ENCODE results near the gene PXN. TPM values are rescaled to one million over a fixed set of nuclear protein-coding genes. Genes with fewer than 3 reads are reported as not detected.

Gene PXN
- total and polyA plus RNA-seq, 2 experiments from 2014 or later = 38.4 to 76.0 TPM

DNA sequence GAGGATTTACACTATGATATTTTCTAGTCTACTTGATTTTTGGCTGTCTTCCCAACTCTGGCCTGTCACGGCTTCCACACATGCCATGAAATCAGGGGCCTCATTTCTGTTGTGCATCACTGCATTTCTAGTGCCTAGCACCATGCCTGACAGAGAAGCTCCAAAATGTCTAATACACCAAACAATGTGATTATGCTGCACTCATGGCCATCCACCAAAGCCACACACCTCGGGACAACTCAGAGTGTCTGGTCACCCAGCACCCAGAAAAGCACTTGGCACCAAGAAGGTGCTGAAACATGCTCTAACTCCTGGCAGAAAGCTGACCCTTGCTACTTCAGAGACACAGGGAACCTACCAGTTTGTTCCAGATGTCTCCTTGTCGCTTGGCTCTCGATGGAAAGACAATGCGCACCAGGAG lies 82.3 kb downstream of the PXN start (continued):
- TF ChIP-seq, protein P1, sequence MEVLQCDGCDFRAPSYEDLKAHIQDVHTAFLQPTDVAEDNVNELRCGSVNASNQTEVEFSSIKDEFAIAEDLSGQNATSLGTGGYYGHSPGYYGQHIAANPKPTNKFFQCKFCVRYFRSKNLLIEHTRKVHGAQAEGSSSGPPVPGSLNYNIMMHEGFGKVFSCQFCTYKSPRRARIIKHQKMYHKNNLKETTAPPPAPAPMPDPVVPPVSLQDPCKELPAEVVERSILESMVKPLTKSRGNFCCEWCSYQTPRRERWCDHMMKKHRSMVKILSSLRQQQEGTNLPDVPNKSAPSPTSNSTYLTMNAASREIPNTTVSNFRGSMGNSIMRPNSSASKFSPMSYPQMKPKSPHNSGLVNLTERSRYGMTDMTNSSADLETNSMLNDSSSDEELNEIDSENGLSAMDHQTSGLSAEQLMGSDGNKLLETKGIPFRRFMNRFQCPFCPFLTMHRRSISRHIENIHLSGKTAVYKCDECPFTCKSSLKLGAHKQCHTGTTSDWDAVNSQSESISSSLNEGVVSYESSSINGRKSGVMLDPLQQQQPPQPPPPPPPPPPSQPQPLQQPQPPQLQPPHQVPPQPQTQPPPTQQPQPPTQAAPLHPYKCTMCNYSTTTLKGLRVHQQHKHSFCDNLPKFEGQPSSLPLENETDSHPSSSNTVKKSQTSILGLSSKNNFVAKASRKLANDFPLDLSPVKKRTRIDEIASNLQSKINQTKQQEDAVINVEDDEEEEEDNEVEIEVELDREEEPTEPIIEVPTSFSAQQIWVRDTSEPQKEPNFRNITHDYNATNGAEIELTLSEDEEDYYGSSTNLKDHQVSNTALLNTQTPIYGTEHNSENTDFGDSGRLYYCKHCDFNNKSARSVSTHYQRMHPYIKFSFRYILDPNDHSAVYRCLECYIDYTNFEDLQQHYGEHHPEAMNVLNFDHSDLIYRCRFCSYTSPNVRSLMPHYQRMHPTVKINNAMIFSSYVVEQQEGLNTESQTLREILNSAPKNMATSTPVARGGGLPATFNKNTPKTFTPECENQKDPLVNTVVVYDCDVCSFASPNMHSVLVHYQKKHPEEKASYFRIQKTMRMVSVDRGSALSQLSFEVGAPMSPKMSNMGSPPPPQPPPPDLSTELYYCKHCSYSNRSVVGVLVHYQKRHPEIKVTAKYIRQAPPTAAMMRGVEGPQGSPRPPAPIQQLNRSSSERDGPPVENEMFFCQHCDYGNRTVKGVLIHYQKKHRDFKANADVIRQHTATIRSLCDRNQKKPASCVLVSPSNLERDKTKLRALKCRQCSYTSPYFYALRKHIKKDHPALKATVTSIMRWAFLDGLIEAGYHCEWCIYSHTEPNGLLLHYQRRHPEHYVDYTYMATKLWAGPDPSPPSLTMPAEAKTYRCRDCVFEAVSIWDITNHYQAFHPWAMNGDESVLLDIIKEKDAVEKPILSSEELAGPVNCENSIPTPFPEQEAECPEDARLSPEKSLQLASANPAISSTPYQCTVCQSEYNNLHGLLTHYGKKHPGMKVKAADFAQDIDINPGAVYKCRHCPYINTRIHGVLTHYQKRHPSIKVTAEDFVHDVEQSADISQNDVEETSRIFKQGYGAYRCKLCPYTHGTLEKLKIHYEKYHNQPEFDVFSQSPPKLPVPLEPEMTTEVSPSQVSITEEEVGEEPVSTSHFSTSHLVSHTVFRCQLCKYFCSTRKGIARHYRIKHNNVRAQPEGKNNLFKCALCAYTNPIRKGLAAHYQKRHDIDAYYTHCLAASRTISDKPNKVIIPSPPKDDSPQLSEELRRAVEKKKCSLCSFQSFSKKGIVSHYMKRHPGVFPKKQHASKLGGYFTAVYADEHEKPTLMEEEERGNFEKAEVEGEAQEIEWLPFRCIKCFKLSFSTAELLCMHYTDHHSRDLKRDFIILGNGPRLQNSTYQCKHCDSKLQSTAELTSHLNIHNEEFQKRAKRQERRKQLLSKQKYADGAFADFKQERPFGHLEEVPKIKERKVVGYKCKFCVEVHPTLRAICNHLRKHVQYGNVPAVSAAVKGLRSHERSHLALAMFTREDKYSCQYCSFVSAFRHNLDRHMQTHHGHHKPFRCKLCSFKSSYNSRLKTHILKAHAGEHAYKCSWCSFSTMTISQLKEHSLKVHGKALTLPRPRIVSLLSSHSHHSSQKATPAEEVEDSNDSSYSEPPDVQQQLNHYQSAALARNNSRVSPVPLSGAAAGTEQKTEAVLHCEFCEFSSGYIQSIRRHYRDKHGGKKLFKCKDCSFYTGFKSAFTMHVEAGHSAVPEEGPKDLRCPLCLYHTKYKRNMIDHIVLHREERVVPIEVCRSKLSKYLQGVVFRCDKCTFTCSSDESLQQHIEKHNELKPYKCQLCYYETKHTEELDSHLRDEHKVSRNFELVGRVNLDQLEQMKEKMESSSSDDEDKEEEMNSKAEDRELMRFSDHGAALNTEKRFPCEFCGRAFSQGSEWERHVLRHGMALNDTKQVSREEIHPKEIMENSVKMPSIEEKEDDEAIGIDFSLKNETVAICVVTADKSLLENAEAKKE (CRISPR knock-in tag; IDR thresholded peaks at IDR 0.05) = no peak
- TF ChIP-seq ZNF331 (CRISPR knock-in tag; IDR thresholded peaks at IDR 0.05; ENCODE audit: low read depth) (no peak), REST (IDR thresholded peaks at IDR 0.05; ENCODE audit: unreplicated experiment) (no peak), JUNB (IDR thresholded peaks at IDR 0.05; ENCODE audit: unreplicated experiment) (no peak), ZNF114 (CRISPR knock-in tag; IDR thresholded peaks at IDR 0.05) (no peak)
- TF ChIP-seq, protein P2, sequence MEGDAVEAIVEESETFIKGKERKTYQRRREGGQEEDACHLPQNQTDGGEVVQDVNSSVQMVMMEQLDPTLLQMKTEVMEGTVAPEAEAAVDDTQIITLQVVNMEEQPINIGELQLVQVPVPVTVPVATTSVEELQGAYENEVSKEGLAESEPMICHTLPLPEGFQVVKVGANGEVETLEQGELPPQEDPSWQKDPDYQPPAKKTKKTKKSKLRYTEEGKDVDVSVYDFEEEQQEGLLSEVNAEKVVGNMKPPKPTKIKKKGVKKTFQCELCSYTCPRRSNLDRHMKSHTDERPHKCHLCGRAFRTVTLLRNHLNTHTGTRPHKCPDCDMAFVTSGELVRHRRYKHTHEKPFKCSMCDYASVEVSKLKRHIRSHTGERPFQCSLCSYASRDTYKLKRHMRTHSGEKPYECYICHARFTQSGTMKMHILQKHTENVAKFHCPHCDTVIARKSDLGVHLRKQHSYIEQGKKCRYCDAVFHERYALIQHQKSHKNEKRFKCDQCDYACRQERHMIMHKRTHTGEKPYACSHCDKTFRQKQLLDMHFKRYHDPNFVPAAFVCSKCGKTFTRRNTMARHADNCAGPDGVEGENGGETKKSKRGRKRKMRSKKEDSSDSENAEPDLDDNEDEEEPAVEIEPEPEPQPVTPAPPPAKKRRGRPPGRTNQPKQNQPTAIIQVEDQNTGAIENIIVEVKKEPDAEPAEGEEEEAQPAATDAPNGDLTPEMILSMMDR (conservative IDR thresholded peaks at IDR 0.05; ENCODE audit: low read depth in 2 of 2) = no peak
- TF ChIP-seq, protein P3, sequence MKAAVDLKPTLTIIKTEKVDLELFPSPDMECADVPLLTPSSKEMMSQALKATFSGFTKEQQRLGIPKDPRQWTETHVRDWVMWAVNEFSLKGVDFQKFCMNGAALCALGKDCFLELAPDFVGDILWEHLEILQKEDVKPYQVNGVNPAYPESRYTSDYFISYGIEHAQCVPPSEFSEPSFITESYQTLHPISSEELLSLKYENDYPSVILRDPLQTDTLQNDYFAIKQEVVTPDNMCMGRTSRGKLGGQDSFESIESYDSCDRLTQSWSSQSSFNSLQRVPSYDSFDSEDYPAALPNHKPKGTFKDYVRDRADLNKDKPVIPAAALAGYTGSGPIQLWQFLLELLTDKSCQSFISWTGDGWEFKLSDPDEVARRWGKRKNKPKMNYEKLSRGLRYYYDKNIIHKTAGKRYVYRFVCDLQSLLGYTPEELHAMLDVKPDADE (IDR thresholded peaks at IDR 0.05) = no peak

Data from GM23338 (cell line).